HepG2 (cell line): ENCODE data around the gene RNF126. TPM values are rescaled to one million over a fixed set of nuclear protein-coding genes. Genes with fewer than 3 reads are reported as not detected.

ENCODE experiments used
- AKNA ChIP-seq: sonication (generic); formaldehyde crosslinking; IDR thresholded peaks from 2 replicates; pipeline ENCODE4 v1.4.0; 2020; ENCODE audit warnings: missing genetic modification reagents, borderline replicate concordance
- GLI4 ChIP-seq: sonication (generic); formaldehyde crosslinking; IDR thresholded peaks from 2 replicates; pipeline ENCODE4 v1.5.1; 2020; ENCODE audit warnings: missing genetic modification reagents, mild to moderate bottlenecking, moderate library complexity, borderline replicate concordance
- GTF3A ChIP-seq: sonication (generic); formaldehyde crosslinking; conservative IDR thresholded peaks from 2 replicates; pipeline ENCODE4 v1.4.0; 2020; ENCODE audit warnings: mild to moderate bottlenecking, missing genetic modification reagents
- HNRNPL ChIP-seq: fragments of 200-400 bp; formaldehyde crosslinking; IDR thresholded peaks from 2 replicates; pipeline ENCODE4 v1.6.1; 2017; ENCODE audit warnings: mild to moderate bottlenecking, low read depth, low read length
- NAIF1 ChIP-seq: sonication (generic); formaldehyde crosslinking; IDR thresholded peaks from 2 replicates; pipeline ENCODE4 v1.5.0; 2020; ENCODE audit warnings: mild to moderate bottlenecking, missing genetic modification reagents, borderline replicate concordance
- NFATC3 ChIP-seq: sonication (generic); formaldehyde crosslinking; IDR thresholded peaks from 2 replicates; pipeline ENCODE4 v1.5.1; 2020; ENCODE audit warnings: mild to moderate bottlenecking, missing genetic modification reagents
- RFX5 ChIP-seq: IDR thresholded peaks from 2 replicates; pipeline ENCODE4 v1.6.1; 2011; ENCODE audit warnings: low read depth, low read length, improper control_type of control experiment
- SNAPC5 ChIP-seq: sonication (generic); formaldehyde crosslinking; IDR thresholded peaks from 2 replicates; pipeline ENCODE4 v1.8.1; 2023; ENCODE audit warnings: mild to moderate bottlenecking, missing genetic modification reagents, borderline replicate concordance
- ZNF275 ChIP-seq: sonication (generic); formaldehyde crosslinking; IDR thresholded peaks from 2 replicates; pipeline ENCODE4 v1.8.0; 2022; ENCODE audit warnings: missing genetic modification reagents, mild to moderate bottlenecking, inconsistent platforms, borderline replicate concordance
- ZNF292 ChIP-seq: sonication (generic); formaldehyde crosslinking; IDR thresholded peaks from 2 replicates; pipeline ENCODE4 v1.8.1; 2022; ENCODE audit warnings: mild to moderate bottlenecking, low read depth, missing genetic modification reagents, borderline replicate concordance
- ZNF343 ChIP-seq: sonication (generic); formaldehyde crosslinking; IDR thresholded peaks from 2 replicates; pipeline ENCODE4 v1.4.0; 2020; ENCODE audit warnings: mild to moderate bottlenecking, missing genetic modification reagents
- ZNF558 ChIP-seq: sonication (generic); formaldehyde crosslinking; IDR thresholded peaks from 2 replicates; pipeline ENCODE4 v1.9.0; 2022; ENCODE audit warnings: mild to moderate bottlenecking, missing genetic modification reagents, borderline replicate concordance
- ZNF576 ChIP-seq: sonication (generic); formaldehyde crosslinking; IDR thresholded peaks from 2 replicates; pipeline ENCODE4 v1.4.0; 2020; ENCODE audit warnings: mild to moderate bottlenecking, missing genetic modification reagents
- ZNF782 ChIP-seq: sonication (generic); formaldehyde crosslinking; IDR thresholded peaks from 2 replicates; pipeline ENCODE4 v1.4.0; 2020; ENCODE audit warnings: missing genetic modification reagents, mild to moderate bottlenecking, borderline replicate concordance
- ZNF883 ChIP-seq: sonication (generic); formaldehyde crosslinking; IDR thresholded peaks from 2 replicates; pipeline ENCODE4 v1.5.1; 2020; ENCODE audit warnings: mild to moderate bottlenecking, missing genetic modification reagents; ENCODE audit errors: not compliant biosample characterization
- polyA plus RNA-seq, 8 experiments: library from polyadenylated mRNA; depleted of rRNA in 3 of 8; stranded (reverse) in 7 of 8; unstranded in 1 of 8; fragments of >200 nt; fragmentation: Illumina TruSeq in 4 of 8; extraction: Trizol in 4 of 8; gene quantifications; 2 replicates each; pipeline versions ENCODE4 v1.2.1 to v1.2.3, GENCODE V29; 2011 to 2016; ENCODE audit warnings: low read depth in 4 of 8, missing spikeins in 1 of 8, mixed read lengths in 1 of 8; ENCODE audit not compliant: insufficient read depth in 1 of 8
- total RNA-seq, 5 experiments: library from RNA; depleted of rRNA; stranded (reverse); fragments of >200 nt; fragmentation: Illumina TruSeq; extraction: Trizol; gene quantifications; 2 replicates each; pipeline ENCODE4 v1.2.3, GENCODE V29; 2016; ENCODE audit warnings: low read depth in 1 of 5
- TF ChIP-seq, protein P1 (sequence below): sonication (generic); formaldehyde crosslinking; IDR thresholded peaks from 2 replicates; pipeline ENCODE4 v1.5.0; 2020; ENCODE audit warnings: missing genetic modification reagents
- TF ChIP-seq, protein P2 (sequence below): IDR thresholded peaks from 2 replicates; pipeline ENCODE4 v1.6.1; 2018; ENCODE audit warnings: missing genetic modification reagents

RNF126 gene
- total and polyA plus RNA-seq, 2 of the 13 experiments (the other 11 are each of a cell fraction or from before 2014, with no cell fraction given): 23.2 to 34.0 TPM

GRCh38 chr19:703651-704446, 40.8 kb upstream of the RNF126 start (continued):
- TF ChIP-seq ZNF275 (CRISPR knock-in tag) (no peak), ZNF292 (CRISPR knock-in tag) (no peak), ZNF343 (no peak), ZNF782 (CRISPR knock-in tag) (no peak), AKNA (CRISPR knock-in tag) (no peak), GLI4 (CRISPR knock-in tag) (no peak), ZNF883 (no peak), RFX5 (no peak), SNAPC5 (0 out of 2 replicates have a peak, but pooled peaks have one; percentile 59), GTF3A (CRISPR knock-in tag) (no peak), NFATC3 (CRISPR knock-in tag) (no peak), ZNF558 (CRISPR knock-in tag) (no peak), ZNF576 (CRISPR knock-in tag) (no peak), HNRNPL (no peak), NAIF1 (CRISPR knock-in tag) (no peak)
- TF ChIP-seq, protein P1, sequence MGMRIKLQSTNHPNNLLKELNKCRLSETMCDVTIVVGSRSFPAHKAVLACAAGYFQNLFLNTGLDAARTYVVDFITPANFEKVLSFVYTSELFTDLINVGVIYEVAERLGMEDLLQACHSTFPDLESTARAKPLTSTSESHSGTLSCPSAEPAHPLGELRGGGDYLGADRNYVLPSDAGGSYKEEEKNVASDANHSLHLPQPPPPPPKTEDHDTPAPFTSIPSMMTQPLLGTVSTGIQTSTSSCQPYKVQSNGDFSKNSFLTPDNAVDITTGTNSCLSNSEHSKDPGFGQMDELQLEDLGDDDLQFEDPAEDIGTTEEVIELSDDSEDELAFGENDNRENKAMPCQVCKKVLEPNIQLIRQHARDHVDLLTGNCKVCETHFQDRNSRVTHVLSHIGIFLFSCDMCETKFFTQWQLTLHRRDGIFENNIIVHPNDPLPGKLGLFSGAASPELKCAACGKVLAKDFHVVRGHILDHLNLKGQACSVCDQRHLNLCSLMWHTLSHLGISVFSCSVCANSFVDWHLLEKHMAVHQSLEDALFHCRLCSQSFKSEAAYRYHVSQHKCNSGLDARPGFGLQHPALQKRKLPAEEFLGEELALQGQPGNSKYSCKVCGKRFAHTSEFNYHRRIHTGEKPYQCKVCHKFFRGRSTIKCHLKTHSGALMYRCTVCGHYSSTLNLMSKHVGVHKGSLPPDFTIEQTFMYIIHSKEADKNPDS (CRISPR knock-in tag): no peak
- TF ChIP-seq, protein P2, sequence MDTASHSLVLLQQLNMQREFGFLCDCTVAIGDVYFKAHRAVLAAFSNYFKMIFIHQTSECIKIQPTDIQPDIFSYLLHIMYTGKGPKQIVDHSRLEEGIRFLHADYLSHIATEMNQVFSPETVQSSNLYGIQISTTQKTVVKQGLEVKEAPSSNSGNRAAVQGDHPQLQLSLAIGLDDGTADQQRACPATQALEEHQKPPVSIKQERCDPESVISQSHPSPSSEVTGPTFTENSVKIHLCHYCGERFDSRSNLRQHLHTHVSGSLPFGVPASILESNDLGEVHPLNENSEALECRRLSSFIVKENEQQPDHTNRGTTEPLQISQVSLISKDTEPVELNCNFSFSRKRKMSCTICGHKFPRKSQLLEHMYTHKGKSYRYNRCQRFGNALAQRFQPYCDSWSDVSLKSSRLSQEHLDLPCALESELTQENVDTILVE (CRISPR knock-in tag): no peak
